Activated CD8-positive, alpha-beta T cell treated with anti-CD3 and anti-CD28 coated beads for 36 hours (primary cell): ENCODE results near the gene TNP2. TPM values are rescaled to one million over a fixed set of nuclear protein-coding genes. Genes with fewer than 3 reads are reported as not detected.

Experiments used
- ATAC-seq: fragments of 200-7000 bp; cut with Tn5 transposase; one replicate; pipeline ENCODE4 v1.10.0; 2021; ENCODE audit warnings: mild to moderate bottlenecking, moderate library complexity
- CTCF ChIA-PET: fragments of 350-600 bp; sonication (Branson Sonifier 250); formaldehyde crosslinking; loops from one replicate; lab custom pipeline; 2021; ENCODE audit warnings: antibody characterized with exemption; lab: Charles Lee
- POLR2A ChIA-PET: fragments of 350-600 bp; sonication (Branson Sonifier 250); formaldehyde crosslinking; loops from one replicate; lab custom pipeline; 2021; ENCODE audit warnings: antibody characterized with exemption; lab: Charles Lee
- DNase-seq: peaks from one replicate; pipeline ENCODE4 v3.0.0-alpha.2; 2020
- H3K27ac Mint-ChIP-seq: one replicate; pipeline ENCODE4 v1.8.0; 2021; ENCODE audit warnings: mild to moderate bottlenecking, mixed read lengths
- H3K27me3 Mint-ChIP-seq: one replicate; pipeline ENCODE4 v1.8.0; 2021; ENCODE audit warnings: mixed read lengths
- H3K36me3 Mint-ChIP-seq: one replicate; pipeline ENCODE4 v1.8.0; 2021; ENCODE audit warnings: low read depth, mixed read lengths
- H3K4me1 Mint-ChIP-seq: one replicate; pipeline ENCODE4 v1.8.0; 2021; ENCODE audit warnings: low read depth, mixed read lengths
- H3K4me3 Mint-ChIP-seq: one replicate; pipeline ENCODE4 v1.8.0; 2021; ENCODE audit warnings: mild to moderate bottlenecking, moderate library complexity, mixed read lengths
- H3K9me3 Mint-ChIP-seq: one replicate; pipeline ENCODE4 v1.8.0; 2021; ENCODE audit warnings: mixed read lengths
- intact Hi-C: fragments of 100-400 bp; cut with micrococcal nuclease; formaldehyde crosslinking; loops from one replicate; pipeline ENCODE4 v1.10.0; 2022
- total RNA-seq, 2 experiments: library from RNA; stranded (reverse); gene quantifications; one replicate each; pipeline ENCODE4 v1.2.3, GENCODE V29; 2021
- TF ChIP-seq, protein P1 (sequence below): fragments of 200-600 bp; IDR thresholded peaks from one replicate; pipeline ENCODE4 v1.8.0; 2022; ENCODE audit warnings: antibody characterized with exemption, mild to moderate bottlenecking

TNP2 gene
- total RNA-seq, 2 experiments from 2014 or later: not detected

DNA sequence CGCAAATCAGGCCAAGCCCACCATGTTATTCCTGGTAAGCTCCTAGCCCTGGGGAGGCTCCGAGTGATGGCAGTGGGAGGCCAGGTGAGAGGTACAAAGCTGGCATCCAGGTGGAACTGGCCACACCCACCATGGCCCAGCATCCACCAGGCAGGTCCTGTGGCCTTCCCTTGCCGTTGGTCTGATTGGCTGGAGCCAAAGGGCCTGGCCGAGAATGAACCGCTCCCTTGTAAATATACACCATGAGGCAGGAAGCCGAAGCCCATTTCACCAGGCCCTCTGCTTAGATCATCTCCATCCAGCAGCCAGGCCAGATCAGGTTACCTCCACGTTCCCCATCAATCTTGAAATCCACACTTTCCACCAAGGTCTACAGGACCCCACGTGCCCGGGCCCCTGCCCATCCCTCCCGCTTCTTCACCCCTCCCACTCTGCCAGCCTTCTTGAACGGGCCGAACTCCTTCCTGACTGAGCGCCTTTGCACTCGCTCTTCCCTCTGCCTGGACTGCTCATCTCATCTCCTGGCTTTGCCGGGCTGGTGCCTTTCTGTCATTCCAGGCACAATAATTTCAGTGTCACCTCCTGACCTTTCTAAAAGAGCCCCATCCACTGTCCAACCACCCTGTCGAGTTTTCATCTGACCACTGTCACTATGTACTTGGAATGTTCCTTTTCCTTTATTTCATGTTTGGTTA lies 18.9 kb downstream of the TNP2 start:
- Mint-ChIP-seq H3K4me1 (peaks cover 47% of the 10 kb centered on the region), H3K4me3 (peak overlapping the region; percentile 9), H3K9me3 (peaks cover 4% of the 10 kb centered on the region), H3K27me3 (no peaks in the 10 kb centered on the region), H3K36me3 (peaks cover 58% of the 10 kb centered on the region), H3K27ac (peak overlapping the region; percentile 71)
- POLR2A ChIA-PET: interaction anchor here (1.0 to 6.7 kb wide), 8 partner anchors 9 to 155 kb away, joined by 3 to 40 read pairs (median 5); no protein-coding TSS in a partner anchor
- intact Hi-C loops: loop anchor here (5.0 kb wide), 2 partner anchors 68 to 158 kb away; no protein-coding TSS in a partner anchor
- CTCF ChIA-PET: no interaction called here
- TF ChIP-seq, protein P1, sequence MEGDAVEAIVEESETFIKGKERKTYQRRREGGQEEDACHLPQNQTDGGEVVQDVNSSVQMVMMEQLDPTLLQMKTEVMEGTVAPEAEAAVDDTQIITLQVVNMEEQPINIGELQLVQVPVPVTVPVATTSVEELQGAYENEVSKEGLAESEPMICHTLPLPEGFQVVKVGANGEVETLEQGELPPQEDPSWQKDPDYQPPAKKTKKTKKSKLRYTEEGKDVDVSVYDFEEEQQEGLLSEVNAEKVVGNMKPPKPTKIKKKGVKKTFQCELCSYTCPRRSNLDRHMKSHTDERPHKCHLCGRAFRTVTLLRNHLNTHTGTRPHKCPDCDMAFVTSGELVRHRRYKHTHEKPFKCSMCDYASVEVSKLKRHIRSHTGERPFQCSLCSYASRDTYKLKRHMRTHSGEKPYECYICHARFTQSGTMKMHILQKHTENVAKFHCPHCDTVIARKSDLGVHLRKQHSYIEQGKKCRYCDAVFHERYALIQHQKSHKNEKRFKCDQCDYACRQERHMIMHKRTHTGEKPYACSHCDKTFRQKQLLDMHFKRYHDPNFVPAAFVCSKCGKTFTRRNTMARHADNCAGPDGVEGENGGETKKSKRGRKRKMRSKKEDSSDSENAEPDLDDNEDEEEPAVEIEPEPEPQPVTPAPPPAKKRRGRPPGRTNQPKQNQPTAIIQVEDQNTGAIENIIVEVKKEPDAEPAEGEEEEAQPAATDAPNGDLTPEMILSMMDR: no peak
- peak; percentile 42 for DNase-seq
- ATAC-seq: no peak

DNA sequence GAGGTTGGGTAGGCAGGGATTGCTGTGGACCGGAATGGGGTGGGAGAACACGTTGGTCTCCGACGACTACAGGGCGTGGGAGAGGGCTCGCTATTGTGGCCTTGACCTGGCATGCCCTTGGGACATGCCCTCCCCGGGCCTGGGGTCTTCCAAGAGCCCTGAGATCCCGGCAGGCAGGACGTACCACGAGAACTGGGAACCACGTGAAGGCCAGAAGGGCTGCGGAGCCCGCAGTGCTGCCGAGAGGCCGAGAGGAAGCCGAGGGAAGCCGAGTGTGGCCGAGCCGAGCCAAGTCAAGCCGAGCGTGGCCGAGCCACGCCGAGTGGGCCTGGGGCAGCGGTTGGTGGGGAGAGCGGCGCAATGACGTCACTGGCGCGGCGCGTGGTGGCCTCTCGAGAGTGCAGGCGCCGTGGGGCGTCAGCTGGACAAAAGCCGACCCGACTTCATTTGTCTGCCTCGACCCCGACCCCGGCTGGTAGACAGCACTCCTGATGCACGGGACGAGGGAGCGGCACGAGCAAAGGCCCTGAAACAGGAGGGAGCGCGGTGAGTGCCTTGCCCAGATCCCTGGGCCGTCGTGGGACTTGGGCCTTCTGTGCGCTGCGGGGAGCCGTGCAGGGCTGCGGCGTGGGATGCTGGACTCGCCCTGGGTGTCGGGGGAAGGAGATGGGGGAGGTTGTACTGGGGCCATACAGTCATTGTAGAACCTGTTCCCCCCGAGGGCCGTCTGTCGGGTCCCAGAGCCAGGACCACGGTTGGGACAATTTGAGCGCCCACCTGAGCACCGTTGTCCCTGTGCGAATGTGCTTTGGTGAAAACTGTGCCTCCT lies 19.7 kb downstream of the TNP2 start:
- ATAC-seq (no peak), DNase-seq (no peak)
- CTCF ChIA-PET: no interaction called here
- H3K4me1 Mint-ChIP-seq: peaks cover 50% of the 10 kb centered on the region
- TF ChIP-seq, protein P1: no peak
- no peak overlapping the region for H3K4me3 Mint-ChIP-seq
- H3K36me3 Mint-ChIP-seq: peaks cover 52% of the 10 kb centered on the region
- H3K27me3 Mint-ChIP-seq: no peaks in the 10 kb centered on the region
- H3K9me3 Mint-ChIP-seq: peaks cover 4% of the 10 kb centered on the region
- intact Hi-C loops: loop anchor here (5.0 kb wide), 2 partner anchors 67 to 157 kb away; no protein-coding TSS in a partner anchor
- no peak overlapping the region for H3K27ac Mint-ChIP-seq
- POLR2A ChIA-PET: interaction anchor here (1.0 to 2.6 kb wide), 6 partner anchors 9 to 155 kb away, joined by 3 to 13 read pairs (median 5); no protein-coding TSS in a partner anchor

DNA sequence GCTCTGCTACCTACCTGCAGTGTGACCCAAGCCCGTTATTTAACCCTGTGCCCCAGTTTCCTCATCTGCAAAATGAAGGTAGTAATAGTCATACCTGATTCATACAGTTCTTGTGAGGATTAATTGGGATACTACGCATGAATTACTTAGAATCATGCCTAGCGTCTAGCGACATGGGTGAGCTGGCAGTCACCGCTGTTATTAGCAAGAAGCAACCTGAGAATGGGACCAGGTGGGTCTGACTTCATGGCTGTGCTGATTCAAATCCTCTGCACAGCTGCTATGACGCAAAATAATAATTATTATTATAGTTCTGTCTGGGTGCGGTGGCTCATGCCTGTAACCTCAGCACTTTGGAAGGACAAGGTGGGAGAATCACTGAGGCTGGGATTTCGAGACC lies 21.0 kb downstream of the TNP2 start:
- no peaks in the 10 kb centered on the region for H3K27me3 Mint-ChIP-seq
- TF ChIP-seq, protein P1: no peak
- ATAC-seq (no peak), DNase-seq (no peak)
- POLR2A ChIA-PET: interaction anchor here (0.5 to 2.6 kb wide), 10 partner anchors 9 to 284 kb away, joined by 3 to 13 read pairs (median 4); partner anchors contain the start of gene SOCS1
- H3K4me1 Mint-ChIP-seq: peaks cover 50% of the 10 kb centered on the region
- intact Hi-C loops: no loop called here
- peaks cover 40% of the 10 kb centered on the region for H3K36me3 Mint-ChIP-seq
- H3K27ac Mint-ChIP-seq: no peak overlapping the region
- CTCF ChIA-PET: interaction anchor here (2.1 kb wide), 1 partner anchor 284 kb away, joined by 9 read pairs; no protein-coding TSS in a partner anchor
- peaks cover 4% of the 10 kb centered on the region for H3K9me3 Mint-ChIP-seq
- no peak overlapping the region for H3K4me3 Mint-ChIP-seq

DNA sequence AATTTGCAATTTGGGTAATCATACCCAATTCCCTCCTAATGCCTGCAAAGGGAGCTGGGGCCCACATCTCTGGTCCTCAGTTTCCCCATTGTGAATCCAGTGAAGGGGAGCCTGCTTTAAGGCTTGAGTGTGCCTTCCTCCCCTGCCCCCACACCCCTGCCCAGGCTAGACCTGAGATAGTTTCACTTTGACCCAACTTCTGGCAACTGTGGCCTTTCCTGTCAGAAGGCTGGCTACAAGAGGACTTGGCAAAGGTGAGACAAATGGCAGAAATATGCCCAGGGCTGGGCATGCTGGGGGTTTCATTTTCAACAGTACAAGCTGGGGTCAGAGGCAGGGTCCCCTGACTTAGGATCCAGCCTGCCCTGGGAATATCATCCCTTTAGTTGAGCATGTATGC lies 23.1 kb downstream of the TNP2 start:
- no peaks in the 10 kb centered on the region for H3K27me3 Mint-ChIP-seq
- H3K4me1 Mint-ChIP-seq: peaks cover 37% of the 10 kb centered on the region
- POLR2A ChIA-PET: interaction anchor here (0.7 to 2.1 kb wide), 6 partner anchors 9 to 210 kb away, joined by 3 to 17 read pairs (median 4); partner anchors contain the start of gene SOCS1
- H3K36me3 Mint-ChIP-seq: peaks cover 20% of the 10 kb centered on the region
- intact Hi-C loops: no loop called here
- H3K27ac Mint-ChIP-seq: no peak overlapping the region
- no peak overlapping the region for H3K4me3 Mint-ChIP-seq
- CTCF ChIA-PET: interaction anchor here (0.8 to 2.1 kb wide), 7 partner anchors 8 to 282 kb away, joined by 3 to 9 read pairs (median 3); no protein-coding TSS in a partner anchor
- TF ChIP-seq, protein P1: no peak
- H3K9me3 Mint-ChIP-seq: peaks cover 4% of the 10 kb centered on the region
- ATAC-seq (peak; percentile 45), DNase-seq (peak; percentile 62)
